K562 (cell line): Measurements from ENCODE around the gene MRTFB. TPM values are rescaled to one million over a fixed set of nuclear protein-coding genes. Genes with fewer than 3 reads are reported as not detected.

Source experiments
- ATAC-seq: fragments of 200-7000 bp; cut with Tn5 transposase; 3 replicates; pipeline ENCODE4 v1.9.1; 2020; ENCODE audit warnings: moderate library complexity
- BruUV-seq: library from RNA; stranded (reverse); fragments of 400-500 nt; replicated peaks from 2 replicates; lab custom pipeline; 2021; lab: Mats Ljungman, UMichigan
- CTCF ChIA-PET: fragments of 300-600 bp; formaldehyde crosslinking; extraction: SDS; loops from one replicate; lab custom pipeline; 2021; ENCODE audit warnings: low intra/inter-chr PET ratio; lab: Yijun Ruan, JAX
- POLR2A ChIA-PET: fragments of 300-600, 350-650 bp; sonication (Branson Sonifier 250); formaldehyde crosslinking; extraction: SDS; loops from one replicate; lab custom pipeline; 2021; ENCODE audit warnings: antibody characterized with exemption, inconsistent platforms; lab: Yijun Ruan, JAX
- DNase-seq, 4 experiments: peaks; one replicate each; pipeline versions ENCODE4 v3.0.0 to v3.0.0-alpha.2; 2011 to 2018; ENCODE audit warnings: low spot score in 3 of 4, mixed read lengths in 3 of 4; ENCODE audit errors: extremely low read depth in 1 of 4
- FAIRE-seq: peaks from 2 replicates; lab custom pipeline; 2011; peaks lifted over from hg19 to GRCh38; lab: Jason Lieb, UNC
- H2AFZ ChIP-seq: 2 replicates; pipeline ENCODE4 v1.6.0; 2011; ENCODE audit warnings: low read depth, low read length, control low read depth, inconsistent platforms
- H3K27ac ChIP-seq: fragments of 200-600 bp; 3 replicates; pipeline ENCODE4 v1.8.0; 2011; ENCODE audit warnings: low read depth, mild to moderate bottlenecking, control low read depth, inconsistent platforms, low read length, moderate library complexity, mixed read lengths; ENCODE audit errors: extremely low read depth
- H3K27me3 ChIP-seq, 2 experiments: fragments of 300-600 bp in 1 of 2; 2 replicates in 1 of 2; 3 replicates in 1 of 2; pipeline versions ENCODE4 v1.6.0 to v1.8.0; 2011; ENCODE audit warnings: inconsistent platforms in 2 of 2, low read length in 2 of 2, mild to moderate bottlenecking in 1 of 2, mixed read lengths in 1 of 2, moderate library complexity in 1 of 2; ENCODE audit not compliant: control insufficient read depth in 2 of 2, insufficient read depth in 2 of 2
- H3K36me3 ChIP-seq: fragments of 300-600 bp; 3 replicates; pipeline ENCODE4 v1.8.0; 2011; ENCODE audit warnings: mild to moderate bottlenecking, low read length, inconsistent platforms; ENCODE audit not compliant: control insufficient read depth, insufficient read depth
- H3K4me1 ChIP-seq, 2 experiments: fragments of 200-600 bp in 1 of 2; replicated peaks in 1 of 2; 2 replicates in 1 of 2; 3 replicates in 1 of 2; pipeline versions ENCODE4 v1.5.1 to v1.8.0; 2011; ENCODE audit warnings: inconsistent platforms in 2 of 2, low read length in 2 of 2, mild to moderate bottlenecking in 1 of 2, mixed read lengths in 1 of 2, moderate library complexity in 1 of 2; ENCODE audit not compliant: control insufficient read depth in 2 of 2, insufficient read depth in 2 of 2
- H3K4me2 ChIP-seq: 2 replicates; pipeline ENCODE4 v1.6.1; 2011; ENCODE audit warnings: low read length, control low read depth, inconsistent platforms, mixed read lengths; ENCODE audit not compliant: insufficient read depth
- H3K4me3 ChIP-seq: fragments of 200-600 bp; sonication (generic), shearing (Covaris generic); 2 replicates; pipeline ENCODE4 v1.5.1; 2016; ENCODE audit warnings: control low read depth, inconsistent platforms
- H3K79me2 ChIP-seq: fragments of 200-600 bp; 3 replicates; pipeline ENCODE4 v1.8.0; 2011; ENCODE audit warnings: low read length, inconsistent platforms; ENCODE audit not compliant: control insufficient read depth, insufficient read depth
- H3K9ac ChIP-seq, 2 experiments: 2 replicates each; pipeline versions ENCODE4 v1.6.0 to v1.6.1; 2011; ENCODE audit warnings: low read depth in 2 of 2, low read length in 2 of 2, control low read depth in 1 of 2, inconsistent platforms in 1 of 2, mild to moderate bottlenecking in 1 of 2, mixed read lengths in 1 of 2; ENCODE audit not compliant: insufficient read depth in 1 of 2
- H3K9me1 ChIP-seq: one replicate; pipeline ENCODE4 v1.6.0; 2011; ENCODE audit warnings: inconsistent platforms, mild to moderate bottlenecking, low read length, moderate library complexity; ENCODE audit not compliant: control insufficient read depth, insufficient read depth
- H3K9me3 ChIP-seq: replicated peaks from 2 replicates; pipeline ENCODE4 v1.5.1; 2011; ENCODE audit warnings: low read depth, low read length, inconsistent platforms; ENCODE audit not compliant: control insufficient read depth, insufficient read depth
- H4K20me1 ChIP-seq: replicated peaks from 2 replicates; pipeline ENCODE4 v1.6.1; 2011; ENCODE audit warnings: low read length, inconsistent platforms, mixed read lengths; ENCODE audit not compliant: control insufficient read depth, insufficient read depth
- C11orf30 ChIP-seq: fragments of 450-650 bp; IDR thresholded peaks from 2 replicates; pipeline ENCODE4 v1.6.1; 2016; ENCODE audit warnings: low read depth, mild to moderate bottlenecking
- HDAC2 ChIP-seq: fragments of 450-650 bp; IDR thresholded peaks from 2 replicates; pipeline ENCODE4 v1.6.1; 2016; ENCODE audit warnings: mild to moderate bottlenecking
- MNT ChIP-seq, 2 experiments: fragments of 450-650 bp; conservative IDR thresholded peaks; 2 replicates each; pipeline ENCODE4 v1.6.1; 2017; ENCODE audit warnings: mild to moderate bottlenecking in 2 of 2, moderate library complexity in 2 of 2
- NONO ChIP-seq, 2 experiments: fragments of 200-400 bp in 1 of 2; fragments of 450-650 bp in 1 of 2; formaldehyde crosslinking in 1 of 2; IDR thresholded peaks; 2 replicates each; pipeline ENCODE4 v1.6.1; 2017; ENCODE audit warnings: low read depth in 2 of 2, mild to moderate bottlenecking in 2 of 2, moderate library complexity in 2 of 2, low read length in 1 of 2
- RBM34 ChIP-seq: fragments of 200-400 bp; formaldehyde crosslinking; IDR thresholded peaks from 2 replicates; pipeline ENCODE4 v1.6.1; 2018; ENCODE audit warnings: low read length, borderline replicate concordance; ENCODE audit not compliant: insufficient read depth
- RNF219 ChIP-seq: fragments of 250-450 bp; sonication (Bioruptor Pico); IDR thresholded peaks from 2 replicates; pipeline ENCODE4 v1.5.0; 2022; ENCODE audit warnings: mild to moderate bottlenecking
- TBP ChIP-seq: optimal IDR thresholded peaks from 2 replicates; pipeline ENCODE3; 2011; ENCODE audit warnings: low read depth, low read length, improper control_type of control experiment
- TOE1 ChIP-seq, 2 experiments: fragments of 450-650 bp in 1 of 2; sonication (generic) in 1 of 2; formaldehyde crosslinking in 1 of 2; IDR thresholded peaks; 2 replicates each; pipeline versions ENCODE4 v1.7.1 to v1.8.0; 2016 to 2022; ENCODE audit warnings: borderline replicate concordance in 2 of 2, mild to moderate bottlenecking in 2 of 2, antibody characterized with exemption in 1 of 2, inconsistent platforms in 1 of 2, low read depth in 1 of 2, missing genetic modification reagents in 1 of 2, moderate library complexity in 1 of 2
- ZBTB1 ChIP-seq: sonication (generic); formaldehyde crosslinking; IDR thresholded peaks from 2 replicates; pipeline ENCODE4 v1.8.1; 2023; ENCODE audit warnings: missing genetic modification reagents, low read depth, mild to moderate bottlenecking, borderline replicate concordance
- ZBTB26 ChIP-seq: fragments of 450-650 bp; formaldehyde crosslinking; IDR thresholded peaks from 2 replicates; pipeline ENCODE4 v1.4.0; 2022; ENCODE audit warnings: missing genetic modification characterization
- ZEB2 ChIP-seq: fragments of 450-650 bp; IDR thresholded peaks from 2 replicates; pipeline ENCODE4 v1.6.1; 2016
- ZNF274 ChIP-seq: IDR thresholded peaks from 2 replicates; pipeline ENCODE4 v1.6.1; 2011; ENCODE audit warnings: low read depth, mild to moderate bottlenecking, low read length, moderate library complexity, borderline replicate concordance
- WGBS: fragments of 100-300 bp; shearing (Covaris generic); methylation state at CpG from one replicate; pipeline ENCODE4 v1.1.6; 2016; ENCODE audit warnings: low coverage, mixed read lengths; ENCODE audit not compliant: insufficient coverage; ENCODE audit errors: missing lambda C conversion rate; 5-methylcytosine and 5-hydroxymethylcytosine counted together
- in situ Hi-C: fragments of 300-500 bp; cut with MboI; formaldehyde crosslinking; loops from 4 replicates; pipeline ENCODE4 v1.15.0; 2018; ENCODE audit warnings: inconsistent platforms, mixed read lengths
- intact Hi-C: fragments of 100-400 bp; cut with micrococcal nuclease; formaldehyde crosslinking; loops from 2 replicates; pipeline ENCODE4 v1.14.2; 2022
- polyA plus RNA-seq, 8 experiments: library from polyadenylated mRNA; depleted of rRNA in 4 of 8; stranded (reverse) in 5 of 8; unstranded in 3 of 8; fragments of >200 nt; fragmentation: Nextera tagmentation in 2 of 8; fragmentation: Illumina TruSeq in 1 of 8; extraction: Ambion mirVana in 2 of 8; extraction: Trizol in 1 of 8; gene quantifications; 2 replicates each; pipeline versions ENCODE4 v1.2.1 to v1.2.3, GENCODE V29; 2011 to 2014; ENCODE audit warnings: inconsistent platforms in 1 of 8, missing spikeins in 1 of 8
- total RNA-seq, 7 experiments: library from RNA; depleted of rRNA in 6 of 7; stranded (reverse); fragments of >200 nt in 6 of 7; fragmentation: Illumina TruSeq in 2 of 7; extraction: Trizol in 2 of 7; gene quantifications; 2 replicates each; pipeline versions ENCODE4 v1.2.1 to v1.2.3, GENCODE V29; 2011 to 2021; ENCODE audit warnings: low replicate concordance in 1 of 7

The MRTFB gene
- total and polyA plus RNA-seq, 9 of the 15 experiments (the other 6 are each of a cell fraction or from before 2014, with no cell fraction given), result 2.2 to 12.7 (median 7.0) TPM

DNA sequence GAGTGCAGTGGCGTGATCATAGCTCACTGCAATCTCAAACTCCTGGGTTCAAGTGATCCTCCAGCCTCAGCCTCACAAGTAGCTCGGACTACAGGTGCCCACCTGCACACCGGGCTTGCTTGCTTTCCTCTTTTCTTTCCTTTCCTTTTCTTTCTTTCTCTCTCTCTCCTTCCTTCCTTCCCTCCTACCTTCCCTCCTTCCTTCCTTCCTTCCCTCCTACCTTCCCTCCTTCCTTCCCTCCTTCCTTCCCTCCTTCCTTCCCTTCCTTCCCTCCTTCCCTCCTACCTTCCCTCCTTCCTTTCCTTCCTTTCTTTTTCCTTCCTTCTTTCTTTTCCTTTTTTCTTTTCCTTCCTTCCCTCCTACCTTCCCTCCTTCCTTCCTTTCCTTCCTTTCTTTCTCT is 225.5 kb downstream of the MRTFB start (continued):
- no peak for TF ChIP-seq ZBTB26 (CRISPR knock-in tag)
- TF ChIP-seq MNT (conservative IDR thresholded peaks at IDR 0.05), result no peak
- TF ChIP-seq ZEB2, result no peak

DNA sequence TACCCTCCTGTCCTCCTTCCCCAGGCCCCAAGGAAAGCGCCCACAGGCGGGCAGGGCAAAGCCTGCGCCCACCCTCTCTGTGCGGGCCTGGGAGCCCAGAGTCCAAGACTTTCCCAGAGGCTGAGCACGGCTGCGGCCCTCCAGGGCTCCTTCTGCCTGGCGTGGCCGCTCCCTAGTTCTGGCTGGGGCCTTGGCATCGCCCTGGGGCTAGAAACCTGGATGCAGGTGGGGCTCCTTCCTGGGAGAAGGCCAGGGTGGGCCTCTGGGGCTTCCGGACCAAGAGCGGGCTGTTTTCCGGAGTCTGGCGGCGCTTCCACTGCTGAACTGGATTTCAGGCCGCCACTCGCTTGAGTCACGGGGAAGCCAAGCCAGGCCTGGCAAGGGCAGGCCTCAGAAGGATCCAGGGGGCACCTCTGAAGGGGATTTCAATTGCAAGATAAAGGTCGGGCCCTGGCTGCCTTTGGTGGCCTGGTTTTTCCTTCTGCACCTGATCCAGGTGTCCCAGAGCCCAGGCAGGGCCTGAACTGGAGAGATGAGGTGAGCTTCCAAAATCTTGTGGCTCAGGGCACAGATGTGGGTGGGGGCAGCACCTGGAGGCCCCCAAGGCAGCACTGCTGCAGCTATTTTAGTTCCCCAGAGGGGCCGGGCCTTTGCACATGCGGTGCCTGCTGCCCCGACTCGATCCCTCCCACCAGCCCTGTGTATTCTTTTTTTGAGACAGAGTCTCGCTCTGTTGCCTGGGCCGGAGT is 227.4 kb downstream of the MRTFB start:
- in situ Hi-C loops, result no loop called here
- H3K9me3 ChIP-seq, result no peaks in the 10 kb centered on the region
- H3K27me3 ChIP-seq, result no peaks in the 10 kb centered on the region
- peaks cover 14% of the 10 kb centered on the region for H3K79me2 ChIP-seq
- BruUV-seq, result no TSS peak
- FAIRE-seq (no peak), ATAC-seq (no peak), DNase-seq (no peak)
- no peaks in the 10 kb centered on the region for H3K9me1 ChIP-seq
- intact Hi-C loops, result no loop called here
- peak overlapping the region in 1 of 2 experiments; percentile 64; a peak in 1 of 4 replicates for H3K9ac ChIP-seq
- H3K4me1 ChIP-seq, result peaks cover 0 to 28% of the 10 kb centered on the region in 2 experiments; a peak in 4 of 5 replicates
- no peak overlapping the region for H3K27ac ChIP-seq
- CTCF ChIA-PET, result no interaction called here
- H3K36me3 ChIP-seq, result no peaks in the 10 kb centered on the region
- POLR2A ChIA-PET, result interaction anchor here (0.9 kb wide), 1 partner anchor 13 kb away, joined by 3 read pairs; no protein-coding TSS in a partner anchor
- no peaks in the 10 kb centered on the region for H4K20me1 ChIP-seq
- H3K4me3 ChIP-seq, result no peak overlapping the region
- H3K4me2 ChIP-seq, result no peak overlapping the region
- H2AFZ ChIP-seq, result no peak overlapping the region
- WGBS, result 75% methylated on average over 24 of the region's 24 CpGs
- no peak for TF ChIP-seq ZNF274
- no peak for TF ChIP-seq TBP
- TF ChIP-seq ZBTB1 (CRISPR knock-in tag), result no peak
- no peak for TF ChIP-seq TOE1 (IDR thresholded peaks at IDR 0.05; ENCODE audit: borderline replicate concordance)
- no peak for TF ChIP-seq TOE1 (CRISPR knock-in tag; IDR thresholded peaks at IDR 0.05; ENCODE audit: borderline replicate concordance, low read depth)
- TF ChIP-seq C11orf30, result no peak
- no peak for TF ChIP-seq HDAC2
- no peak for TF ChIP-seq RNF219
- no peak for TF ChIP-seq RBM34
- TF ChIP-seq NONO (IDR thresholded peaks at IDR 0.05; ENCODE audit: low read depth in 2 of 2, low read length in 1 of 2), result no peak
